ENCODE measurements around the gene EDA.

Gene EDA

GRCh38 chrX:69605521-69605920 is 10.4 kb upstream of the EDA start:
- no peak for TF ChIP-seq MYC (IDR thresholded peaks at IDR 0.05; ENCODE audit: low read depth, low read length)
- no peak for TF ChIP-seq CTCF (IDR thresholded peaks at IDR 0.05; ENCODE audit: low read depth, low read length)
- no peak for TF ChIP-seq POLR2A (IDR thresholded peaks at IDR 0.05; ENCODE audit: extremely low read depth, insufficient read length)
- no peak for TF ChIP-seq MAX (IDR thresholded peaks at IDR 0.05; ENCODE audit: low read depth, low read length)
- H3K4me3 ChIP-seq (ENCODE audit: low read depth, low read length): no peak overlapping the region
- DNase-seq (ENCODE audit: low read depth): no peak

- DNase-seq (ENCODE audit: low read depth): no peak
- no peak for TF ChIP-seq CTCF (IDR thresholded peaks at IDR 0.05; ENCODE audit: low read depth, low read length)
- TF ChIP-seq MYC (IDR thresholded peaks at IDR 0.05; ENCODE audit: low read depth, low read length): no peak
- no peak for TF ChIP-seq POLR2A (IDR thresholded peaks at IDR 0.05; ENCODE audit: extremely low read depth, insufficient read length)
- no peak for TF ChIP-seq MAX (IDR thresholded peaks at IDR 0.05; ENCODE audit: low read depth, low read length)
- no peak overlapping the region for H3K4me3 ChIP-seq (ENCODE audit: low read depth, low read length)
These were observed 8.3 kb upstream of the EDA start for GRCh38 chrX:69607616-69608015.

DNA sequence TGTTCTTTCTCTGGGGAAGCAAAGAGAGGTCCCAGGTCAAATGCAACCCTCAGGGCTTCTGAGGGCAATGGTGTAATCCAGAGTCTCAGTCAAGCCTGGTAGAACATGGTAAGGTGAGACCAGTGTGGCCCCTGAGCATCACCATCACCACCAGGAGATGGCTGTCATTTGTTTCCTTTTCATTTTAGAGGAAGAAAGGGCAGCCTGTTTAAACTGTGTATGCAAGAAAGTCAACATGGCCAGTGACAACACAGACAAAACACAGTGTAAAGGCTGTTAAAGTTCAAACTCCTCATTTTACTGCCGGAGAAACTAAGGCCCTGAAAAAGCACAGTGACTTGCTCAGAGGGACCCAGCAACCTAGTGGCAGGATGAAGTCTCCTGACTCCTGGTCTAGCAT is 2.0 kb upstream of the EDA start:
- H3K4me3 ChIP-seq (ENCODE audit: low read depth, low read length): no peak overlapping the region
- no peak for DNase-seq (ENCODE audit: low read depth)
- TF ChIP-seq POLR2A (IDR thresholded peaks at IDR 0.05; ENCODE audit: extremely low read depth, insufficient read length): no peak
- no peak for TF ChIP-seq MAX (IDR thresholded peaks at IDR 0.05; ENCODE audit: low read depth, low read length)
- no peak for TF ChIP-seq CTCF (IDR thresholded peaks at IDR 0.05; ENCODE audit: low read depth, low read length)
- TF ChIP-seq MYC (IDR thresholded peaks at IDR 0.05; ENCODE audit: low read depth, low read length): no peak

DNA sequence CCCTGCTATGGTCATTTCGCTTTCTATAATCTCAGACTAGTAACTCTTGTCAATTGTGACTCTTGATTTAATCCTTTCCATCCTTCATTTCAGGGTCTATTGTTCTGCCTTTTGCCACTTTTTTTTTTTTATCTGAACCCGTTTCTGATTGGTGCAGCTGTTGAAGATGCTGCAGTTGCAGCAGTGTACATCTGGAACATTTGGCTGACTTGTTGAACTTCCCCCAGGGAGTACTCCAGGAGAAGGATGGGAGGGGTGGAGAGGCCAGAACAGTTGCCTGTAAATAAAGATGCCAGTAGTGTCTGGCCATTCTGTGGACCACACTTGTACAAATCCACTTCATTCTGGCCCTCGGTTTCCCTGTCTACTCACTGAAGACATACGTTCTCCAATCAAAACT is 1.0 kb upstream of the EDA start:
- TF ChIP-seq POLR2A (IDR thresholded peaks at IDR 0.05; ENCODE audit: extremely low read depth, insufficient read length) (no peak), CTCF (IDR thresholded peaks at IDR 0.05; ENCODE audit: low read depth, low read length) (no peak), MAX (IDR thresholded peaks at IDR 0.05; ENCODE audit: low read depth, low read length) (no peak), MYC (IDR thresholded peaks at IDR 0.05; ENCODE audit: low read depth, low read length) (no peak)
- H3K4me3 ChIP-seq (ENCODE audit: low read depth, low read length): no peak overlapping the region
- DNase-seq (ENCODE audit: low read depth): no peak

DNA sequence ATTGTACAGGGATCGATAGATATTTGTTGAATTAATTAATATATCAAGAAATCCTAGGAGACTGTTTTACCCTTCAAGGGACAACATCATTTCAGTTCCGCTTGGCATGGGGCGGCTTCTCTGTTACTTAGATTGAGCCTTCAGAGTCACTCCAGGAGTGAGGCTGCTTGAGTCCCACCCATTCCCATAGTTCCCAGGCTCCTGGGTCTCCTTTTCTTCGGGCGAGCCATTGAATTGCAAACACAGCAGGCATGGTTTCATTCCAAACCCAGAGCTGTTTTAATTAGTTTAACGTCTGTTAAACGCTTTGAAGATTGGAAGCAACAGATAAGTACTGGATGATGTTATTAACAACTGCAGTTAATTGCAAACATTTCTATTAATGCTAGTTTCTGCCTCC is 571 bp upstream of the EDA start:
- TF ChIP-seq CTCF (IDR thresholded peaks at IDR 0.05; ENCODE audit: low read depth, low read length): no peak
- no peak for TF ChIP-seq MAX (IDR thresholded peaks at IDR 0.05; ENCODE audit: low read depth, low read length)
- TF ChIP-seq MYC (IDR thresholded peaks at IDR 0.05; ENCODE audit: low read depth, low read length): no peak
- TF ChIP-seq POLR2A (IDR thresholded peaks at IDR 0.05; ENCODE audit: extremely low read depth, insufficient read length): no peak
- DNase-seq (ENCODE audit: low read depth): no peak
- no peak overlapping the region for H3K4me3 ChIP-seq (ENCODE audit: low read depth, low read length)

Measured in NB4 (cell line).